Stimulated activated naive B cell treated with anti-CD40 and anti-IgM and Interleukin-4, amounts not matched to agents 10 μg/mL and 1 μg/mL and 100 μg/mL, for 72 hours (primary cell): ENCODE data around the gene NOBOX.
"Not testable (repeated sequence)": the region's sequence is repeated elsewhere in the genome, so short reads cannot be mapped to it uniquely, and the experiment has no call there.

Experiments used
- ATAC-seq, 2 donors: fragments of 150-1000 bp; cut with Tn5 transposase; replicated peaks; 2 replicates each; pipeline ENCODE4 v1.10.0; 2021; ENCODE audit warnings: moderate library complexity in 1 of 2
- DNase-seq: peaks from one replicate; pipeline ENCODE4 v3.0.0; 2021
- H3K27ac Mint-ChIP-seq: one replicate; pipeline ENCODE4 v1.8.0; 2022; ENCODE audit warnings: mild to moderate bottlenecking, mixed read lengths
- H3K27me3 Mint-ChIP-seq, 2 donors: one replicate each; pipeline ENCODE4 v1.8.0; 2022; ENCODE audit warnings: mixed read lengths in 2 of 2
- H3K36me3 Mint-ChIP-seq, 2 donors: one replicate each; pipeline ENCODE4 v1.8.0; 2022; ENCODE audit warnings: mixed read lengths in 2 of 2, mild to moderate bottlenecking in 1 of 2
- H3K4me1 Mint-ChIP-seq, 2 donors: one replicate each; pipeline ENCODE4 v1.8.0; 2022; ENCODE audit warnings: mixed read lengths in 2 of 2, mild to moderate bottlenecking in 1 of 2
- H3K4me3 Mint-ChIP-seq, 2 donors: one replicate each; pipeline ENCODE4 v1.8.0; 2022; ENCODE audit warnings: mild to moderate bottlenecking in 2 of 2, mixed read lengths in 2 of 2, moderate library complexity in 1 of 2
- H3K9me3 Mint-ChIP-seq, 2 donors: one replicate each; pipeline ENCODE4 v1.8.0; 2022; ENCODE audit warnings: mixed read lengths in 2 of 2, mild to moderate bottlenecking in 1 of 2

Gene NOBOX

GRCh38 chr7:144379776-144380384, 23.6 kb downstream of the NOBOX start:
- ATAC-seq, result no peak
- Mint-ChIP-seq H3K9me3 (no peaks in the 10 kb centered on the region), H3K36me3 (peaks cover 11 to 12% of the 10 kb centered on the region in 2 donors), H3K4me3 (no peak overlapping the region), H3K27me3 (no peaks in the 10 kb centered on the region), H3K4me1 (peaks cover 10 to 15% of the 10 kb centered on the region in 2 donors), H3K27ac (no peak overlapping the region)
- no peak for DNase-seq

GRCh38 chr7:144378651-144379050, 24.8 kb downstream of the NOBOX start:
- no peak overlapping the region for H3K4me3 Mint-ChIP-seq
- no peak overlapping the region for H3K27ac Mint-ChIP-seq
- no peak for DNase-seq
- no peaks in the 10 kb centered on the region for H3K9me3 Mint-ChIP-seq
- no peak for ATAC-seq
- H3K27me3 Mint-ChIP-seq, result no peaks in the 10 kb centered on the region
- H3K36me3 Mint-ChIP-seq, result peaks cover 11 to 12% of the 10 kb centered on the region in 2 donors
- peaks cover 0 to 3% of the 10 kb centered on the region in 2 donors for H3K4me1 Mint-ChIP-seq

GRCh38 chr7:144369221-144369620, 34.3 kb downstream of the NOBOX start:
- H3K36me3 Mint-ChIP-seq, H3K9me3 Mint-ChIP-seq, H3K27me3 Mint-ChIP-seq, H3K4me1 Mint-ChIP-seq, H3K4me3 Mint-ChIP-seq, DNase-seq, H3K27ac Mint-ChIP-seq: not testable (repeated sequence)
- ATAC-seq, result peak in 1 of 2 donors; percentile 33

GRCh38 chr7:144367250-144367649, 36.2 kb downstream of the NOBOX start:
- not testable (repeated sequence) for H3K27ac Mint-ChIP-seq, H3K4me3 Mint-ChIP-seq, H3K4me1 Mint-ChIP-seq, H3K36me3 Mint-ChIP-seq, DNase-seq, H3K27me3 Mint-ChIP-seq, H3K9me3 Mint-ChIP-seq, ATAC-seq

GRCh38 chr7:144365523-144365922, 38.0 kb downstream of the NOBOX start:
- not testable (repeated sequence) for H3K36me3 Mint-ChIP-seq, H3K27ac Mint-ChIP-seq, ATAC-seq, H3K27me3 Mint-ChIP-seq, H3K4me3 Mint-ChIP-seq, DNase-seq, H3K4me1 Mint-ChIP-seq, H3K9me3 Mint-ChIP-seq

- H3K4me1 Mint-ChIP-seq, H3K4me3 Mint-ChIP-seq, H3K27me3 Mint-ChIP-seq, H3K9me3 Mint-ChIP-seq, H3K36me3 Mint-ChIP-seq, DNase-seq, ATAC-seq, H3K27ac Mint-ChIP-seq: not testable (repeated sequence)
These were observed 41.4 kb downstream of the NOBOX start for GRCh38 chr7:144362061-144362460.

- H3K4me3 Mint-ChIP-seq, ATAC-seq, H3K9me3 Mint-ChIP-seq, DNase-seq, H3K36me3 Mint-ChIP-seq, H3K27me3 Mint-ChIP-seq, H3K27ac Mint-ChIP-seq: not testable (repeated sequence)
- peaks cover 9 to 12% of the 10 kb centered on the region in 2 donors for H3K4me1 Mint-ChIP-seq
These were observed 46.6 kb downstream of the NOBOX start for GRCh38 chr7:144356860-144357259.

- H3K27me3 Mint-ChIP-seq, H3K27ac Mint-ChIP-seq, H3K4me3 Mint-ChIP-seq, H3K9me3 Mint-ChIP-seq, DNase-seq, H3K36me3 Mint-ChIP-seq, ATAC-seq: not testable (repeated sequence)
- peaks cover 9 to 12% of the 10 kb centered on the region in 2 donors for H3K4me1 Mint-ChIP-seq
These were observed 47.3 kb downstream of the NOBOX start for GRCh38 chr7:144356185-144356584.

GRCh38 chr7:144355176-144355822, 48.2 kb downstream of the NOBOX start, which contains the start of gene ARHGEF5:
Gene ARHGEF5 (plus strand): TSS chr7:144355402. CDS start chr7:144362670, 7,268 bp downstream.
- ATAC-seq, result peak; percentile 84
- H3K36me3 Mint-ChIP-seq, H3K9me3 Mint-ChIP-seq, H3K27me3 Mint-ChIP-seq, DNase-seq: not testable (repeated sequence)
- H3K4me3 Mint-ChIP-seq, result peak within 1 kb of the TSS; percentile 88
- peaks cover 11 to 12% of the 10 kb centered on the region in 2 donors for H3K4me1 Mint-ChIP-seq
- H3K27ac Mint-ChIP-seq, result peak within 1 kb of the TSS; percentile 88

GRCh38 chr7:144351667-144352066, 51.8 kb downstream of the NOBOX start:
- not testable (repeated sequence) for H3K27me3 Mint-ChIP-seq, H3K36me3 Mint-ChIP-seq, H3K27ac Mint-ChIP-seq, H3K4me3 Mint-ChIP-seq, H3K9me3 Mint-ChIP-seq, ATAC-seq, DNase-seq
- H3K4me1 Mint-ChIP-seq, result peaks cover 9 to 12% of the 10 kb centered on the region in 2 donors

- peak; percentile 41 to 51 for ATAC-seq
- not testable (repeated sequence) for H3K36me3 Mint-ChIP-seq, DNase-seq, H3K27ac Mint-ChIP-seq, H3K4me1 Mint-ChIP-seq, H3K4me3 Mint-ChIP-seq, H3K9me3 Mint-ChIP-seq, H3K27me3 Mint-ChIP-seq
These were observed 54.9 kb downstream of the NOBOX start for GRCh38 chr7:144348625-144349024.
